HEK293 (cell line): ENCODE measurements around the gene NUMB.

Experiments
- CTCF ChIA-PET: fragments of 350-600 bp; formaldehyde crosslinking; extraction: SDS; loops from one replicate; lab custom pipeline; 2021; ENCODE audit warnings: antibody characterized with exemption; lab: Yijun Ruan, JAX
- POLR2A ChIA-PET: fragments of 300-600 bp; formaldehyde crosslinking; extraction: SDS; loops from one replicate; lab custom pipeline; 2020; ENCODE audit warnings: antibody characterized with exemption, inconsistent platforms; lab: Yijun Ruan, JAX
- H3K27ac ChIP-seq: fragments of 200-500 bp; sonication (Bioruptor generic); 2 replicates; pipeline ENCODE4 v1.5.1; 2014; ENCODE audit warnings: low read depth, low read length, control low read depth, inconsistent platforms; ENCODE audit errors: extremely low read depth
- H3K36me3 ChIP-seq, 2 experiments: fragments of 200-500 bp in 1 of 2; sonication (Bioruptor generic) in 1 of 2; 1 replicate in 1 of 2; 2 replicates in 1 of 2; pipeline ENCODE4 v1.5.1; 2014 to 2017; ENCODE audit warnings: inconsistent platforms in 2 of 2, low read length in 2 of 2; ENCODE audit not compliant: control insufficient read depth in 2 of 2, insufficient read depth in 1 of 2
- H3K4me1 ChIP-seq: fragments of 200-500 bp; sonication (Bioruptor generic); 2 replicates; pipeline ENCODE4 v1.5.1; 2014; ENCODE audit warnings: mild to moderate bottlenecking, low read length, inconsistent platforms; ENCODE audit not compliant: control insufficient read depth, insufficient read depth
- H3K4me3 ChIP-seq: 2 replicates; pipeline ENCODE4 v1.5.1; 2011; ENCODE audit warnings: low read depth, mild to moderate bottlenecking, control low read depth, low read length, moderate library complexity
- H3K9me3 ChIP-seq: fragments of 200-500 bp; sonication (Bioruptor generic); 2 replicates; pipeline ENCODE4 v1.5.1; 2014; ENCODE audit warnings: low read depth, low read length, inconsistent platforms; ENCODE audit not compliant: control insufficient read depth, insufficient read depth
- AEBP2 ChIP-seq: fragments of 450-650 bp; formaldehyde crosslinking; IDR thresholded peaks from 2 replicates; pipeline ENCODE4 v1.5.1; 2016; ENCODE audit warnings: missing biosample characterization, missing genetic modification characterization, borderline replicate concordance
- GLI2 ChIP-seq: fragments of 450-650 bp; formaldehyde crosslinking; IDR thresholded peaks from 2 replicates; pipeline ENCODE4; 2017; ENCODE audit warnings: missing biosample characterization, missing genetic modification characterization, low read depth, borderline replicate concordance
- INSM2 ChIP-seq: fragments of 450-650 bp; formaldehyde crosslinking; IDR thresholded peaks from 2 replicates; pipeline ENCODE4 v1.5.1; 2016; ENCODE audit warnings: missing biosample characterization, missing genetic modification characterization
- MZF1 ChIP-seq: fragments of 450-650 bp; formaldehyde crosslinking; IDR thresholded peaks from 2 replicates; pipeline ENCODE4 v1.5.1; 2017; ENCODE audit warnings: missing biosample characterization, missing genetic modification characterization, borderline replicate concordance
- SETDB1 ChIP-seq: IDR thresholded peaks from one replicate; pipeline ENCODE4 v1.6.1; 2017; ENCODE audit warnings: mild to moderate bottlenecking, low read length, moderate library complexity, mixed read lengths; ENCODE audit not compliant: insufficient read length
- TRIM28 ChIP-seq: IDR thresholded peaks from 2 replicates; pipeline ENCODE4 v1.6.1; 2011; ENCODE audit warnings: low read length, control low read depth, borderline replicate concordance
- TSHZ1 ChIP-seq: fragments of 450-650 bp; formaldehyde crosslinking; IDR thresholded peaks from 2 replicates; pipeline ENCODE4 v1.5.1; 2016; ENCODE audit warnings: missing biosample characterization, missing genetic modification characterization, borderline replicate concordance
- YY2 ChIP-seq: fragments of 450-650 bp; formaldehyde crosslinking; IDR thresholded peaks from 2 replicates; pipeline ENCODE4 v1.5.1; 2016; ENCODE audit warnings: missing biosample characterization, missing genetic modification characterization
- ZBTB17 ChIP-seq: fragments of 450-650 bp; formaldehyde crosslinking; IDR thresholded peaks from 2 replicates; pipeline ENCODE4 v1.5.1; 2016; ENCODE audit warnings: missing biosample characterization, missing genetic modification characterization
- ZBTB26 ChIP-seq: fragments of 450-650 bp; formaldehyde crosslinking; optimal IDR thresholded peaks from 2 replicates; pipeline ENCODE3; 2016; ENCODE audit warnings: missing biosample characterization, mild to moderate bottlenecking, missing genetic modification characterization
- ZBTB48 ChIP-seq: fragments of 450-650 bp; formaldehyde crosslinking; IDR thresholded peaks from 2 replicates; pipeline ENCODE4 v1.5.1; 2016; ENCODE audit warnings: missing biosample characterization, missing genetic modification characterization
- ZBTB6 ChIP-seq: fragments of 450-650 bp; formaldehyde crosslinking; IDR thresholded peaks from 2 replicates; pipeline ENCODE4 v1.5.1; 2017; ENCODE audit warnings: missing biosample characterization, missing genetic modification characterization
- ZNF140 ChIP-seq: fragments of 450-650 bp; formaldehyde crosslinking; IDR thresholded peaks from 2 replicates; pipeline ENCODE4 v1.5.1; 2016; ENCODE audit warnings: missing biosample characterization, missing genetic modification characterization
- ZNF214 ChIP-seq: fragments of 450-650 bp; formaldehyde crosslinking; IDR thresholded peaks from 2 replicates; pipeline ENCODE4 v1.5.1; 2017; ENCODE audit warnings: missing biosample characterization, mild to moderate bottlenecking, missing genetic modification characterization, borderline replicate concordance
- ZNF266 ChIP-seq: fragments of 450-650 bp; formaldehyde crosslinking; IDR thresholded peaks from 2 replicates; pipeline ENCODE4 v1.5.1; 2016; ENCODE audit warnings: missing biosample characterization, missing genetic modification characterization, low read depth
- ZNF292 ChIP-seq: fragments of 450-650 bp; formaldehyde crosslinking; IDR thresholded peaks from 2 replicates; pipeline ENCODE4 v1.5.1; 2016; ENCODE audit warnings: low read depth, missing biosample characterization, missing genetic modification characterization, borderline replicate concordance
- ZNF366 ChIP-seq: fragments of 450-650 bp; formaldehyde crosslinking; conservative IDR thresholded peaks from 2 replicates; pipeline ENCODE4 v1.5.1; 2016; ENCODE audit warnings: missing biosample characterization, missing genetic modification characterization
- ZNF488 ChIP-seq: fragments of 450-650 bp; formaldehyde crosslinking; IDR thresholded peaks from 2 replicates; pipeline ENCODE4 v1.5.1; 2016; ENCODE audit warnings: missing biosample characterization, missing genetic modification characterization
- ZNF623 ChIP-seq: fragments of 450-650 bp; formaldehyde crosslinking; IDR thresholded peaks from 2 replicates; pipeline ENCODE4 v1.5.1; 2016; ENCODE audit warnings: missing biosample characterization, missing genetic modification characterization
- ZNF629 ChIP-seq: fragments of 450-650 bp; formaldehyde crosslinking; IDR thresholded peaks from 2 replicates; pipeline ENCODE4 v1.5.1; 2017; ENCODE audit warnings: missing biosample characterization, missing genetic modification characterization
- ZNF660 ChIP-seq: fragments of 450-650 bp; IDR thresholded peaks from 2 replicates; pipeline ENCODE4 v1.5.1; 2018; ENCODE audit warnings: missing biosample characterization, mild to moderate bottlenecking, missing genetic modification characterization

Gene NUMB

GRCh38 chr14:73339846-73340595, 118.3 kb downstream of the NUMB start:
- TF ChIP-seq AEBP2, result no peak
- no peak for TF ChIP-seq ZNF140 (tag by site-specific recombination)
- TF ChIP-seq ZNF488 (tag by site-specific recombination), result no peak
- no peak for TF ChIP-seq ZNF660 (tag by site-specific recombination)
- no peak for TF ChIP-seq ZNF214
- no peak for TF ChIP-seq YY2 (tag by site-specific recombination)
- TF ChIP-seq ZNF292 (tag by site-specific recombination), result no peak
- no peak for TF ChIP-seq ZNF266 (tag by site-specific recombination)
- TF ChIP-seq SETDB1, result no peak
- TF ChIP-seq ZNF629 (tag by site-specific recombination), result no peak
- no peak for TF ChIP-seq ZBTB48 (tag by site-specific recombination)
- TF ChIP-seq ZBTB26 (tag by site-specific recombination), result no peak
- TF ChIP-seq TRIM28, result no peak
- no peak for TF ChIP-seq ZBTB6
- no peak for TF ChIP-seq GLI2 (tag by site-specific recombination)
- no peak for TF ChIP-seq TSHZ1 (tag by site-specific recombination)
- Histone ChIP-seq H3K4me3 (no peak overlapping the region), H3K9me3 (no peaks in the 10 kb centered on the region), H3K36me3 (no peaks in the 10 kb centered on the region), H3K4me1 (peaks cover 11% of the 10 kb centered on the region; the same call in 1 of the 2 replicates), H3K27ac (no peak overlapping the region)
- POLR2A ChIA-PET, result no interaction called here
- CTCF ChIA-PET, result interaction anchor here (0.6 kb wide), 1 partner anchor 453 kb away, joined by 3 read pairs; no protein-coding TSS in a partner anchor

GRCh38 chr14:73339206-73339605, 119.1 kb downstream of the NUMB start:
- Histone ChIP-seq H3K4me3 (no peak overlapping the region), H3K4me1 (peaks cover 11% of the 10 kb centered on the region; the same call in 1 of the 2 replicates), H3K27ac (no peak overlapping the region), H3K9me3 (no peaks in the 10 kb centered on the region), H3K36me3 (no peaks in the 10 kb centered on the region)
- POLR2A ChIA-PET, result no interaction called here
- CTCF ChIA-PET, result interaction anchor here (0.6 kb wide), 1 partner anchor 453 kb away, joined by 3 read pairs; no protein-coding TSS in a partner anchor
- TF ChIP-seq MZF1 (no peak), INSM2 (tag by site-specific recombination) (no peak), ZBTB17 (tag by site-specific recombination) (no peak), ZNF623 (tag by site-specific recombination) (peak; percentile 35), ZNF366 (tag by site-specific recombination) (no peak)
